Measurements from ENCODE around the gene LSM5. TPM values are rescaled to one million over a fixed set of nuclear protein-coding genes. Genes with fewer than 3 reads are reported as not detected.

The LSM5 gene
- total RNA-seq, 2 donors from 2014 or later = 12.9 to 26.8 TPM

DNA sequence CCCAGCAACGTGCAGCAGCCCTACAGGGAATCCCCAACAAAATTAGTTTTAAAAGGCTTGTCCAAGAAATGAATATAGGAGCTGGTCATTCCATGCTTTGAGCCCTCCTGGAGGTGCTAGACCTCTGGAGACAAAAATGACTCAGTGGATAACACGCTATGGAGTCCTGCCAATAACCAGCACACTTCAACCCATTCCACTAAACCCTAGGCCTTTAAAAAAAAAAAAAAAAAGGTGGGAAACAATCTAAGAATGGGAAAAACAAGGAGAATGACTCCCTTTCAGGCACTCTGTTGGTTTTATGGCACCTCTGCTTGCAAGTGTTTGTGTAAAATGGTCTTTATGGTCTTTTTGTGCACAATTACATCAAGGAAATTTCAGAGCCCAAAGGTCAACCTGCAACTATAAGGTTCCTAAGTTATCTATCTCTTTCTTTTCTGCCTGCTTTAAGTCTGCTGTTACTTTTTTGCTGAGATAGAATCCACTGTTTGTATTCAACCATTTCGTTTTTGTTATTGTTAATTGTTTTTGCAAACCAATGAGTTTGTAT, 26.4 kb upstream of the LSM5 start:
- TF ChIP-seq, protein P1, sequence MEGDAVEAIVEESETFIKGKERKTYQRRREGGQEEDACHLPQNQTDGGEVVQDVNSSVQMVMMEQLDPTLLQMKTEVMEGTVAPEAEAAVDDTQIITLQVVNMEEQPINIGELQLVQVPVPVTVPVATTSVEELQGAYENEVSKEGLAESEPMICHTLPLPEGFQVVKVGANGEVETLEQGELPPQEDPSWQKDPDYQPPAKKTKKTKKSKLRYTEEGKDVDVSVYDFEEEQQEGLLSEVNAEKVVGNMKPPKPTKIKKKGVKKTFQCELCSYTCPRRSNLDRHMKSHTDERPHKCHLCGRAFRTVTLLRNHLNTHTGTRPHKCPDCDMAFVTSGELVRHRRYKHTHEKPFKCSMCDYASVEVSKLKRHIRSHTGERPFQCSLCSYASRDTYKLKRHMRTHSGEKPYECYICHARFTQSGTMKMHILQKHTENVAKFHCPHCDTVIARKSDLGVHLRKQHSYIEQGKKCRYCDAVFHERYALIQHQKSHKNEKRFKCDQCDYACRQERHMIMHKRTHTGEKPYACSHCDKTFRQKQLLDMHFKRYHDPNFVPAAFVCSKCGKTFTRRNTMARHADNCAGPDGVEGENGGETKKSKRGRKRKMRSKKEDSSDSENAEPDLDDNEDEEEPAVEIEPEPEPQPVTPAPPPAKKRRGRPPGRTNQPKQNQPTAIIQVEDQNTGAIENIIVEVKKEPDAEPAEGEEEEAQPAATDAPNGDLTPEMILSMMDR (IDR thresholded peaks at IDR 0.05) = no peak
- Histone ChIP-seq H3K9me3 (peaks cover 0 to 6% of the 10 kb centered on the region in 2 donors), H3K27ac (no peak overlapping the region), H3K4me3 (no peak overlapping the region), H3K36me3 (no peaks in the 10 kb centered on the region), H3K27me3 (no peaks in the 10 kb centered on the region), H3K4me1 (peaks cover 0 to 4% of the 10 kb centered on the region in 2 donors)
- no peak for DNase-seq (ENCODE audit: low spot score)

DNA sequence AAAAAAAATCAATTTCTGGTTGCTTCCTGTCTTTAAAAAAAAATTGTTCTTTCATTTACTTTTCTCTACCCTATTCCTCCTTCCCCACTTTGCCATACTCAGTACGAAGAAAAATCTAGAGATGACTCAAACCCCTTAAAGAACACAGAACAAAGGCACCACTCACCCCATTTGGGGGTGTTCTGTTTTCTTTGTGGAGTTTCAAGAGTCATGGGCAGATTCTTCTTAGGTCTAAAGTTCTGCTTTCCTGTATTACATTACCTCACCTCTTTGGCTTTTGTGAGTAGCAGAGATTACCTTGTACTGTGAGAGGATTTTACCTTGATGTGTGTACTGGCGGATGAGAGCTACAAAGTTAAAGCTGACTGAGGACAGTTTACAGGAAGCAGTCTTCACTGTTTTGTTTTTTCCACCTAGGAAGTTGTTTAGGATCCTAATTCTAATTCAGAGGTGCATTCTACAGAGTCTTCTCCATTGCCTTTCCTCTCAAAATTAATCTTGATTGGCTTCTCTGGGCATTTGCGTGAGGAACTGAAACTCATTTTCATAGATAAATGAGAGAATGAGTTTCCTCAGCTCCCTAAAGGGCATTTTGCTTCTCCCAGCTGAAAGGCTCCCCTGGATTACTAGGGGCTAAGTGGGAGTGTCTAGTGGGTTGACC, 25.8 kb upstream of the LSM5 start:
- H3K36me3 ChIP-seq = no peaks in the 10 kb centered on the region
- TF ChIP-seq, protein P1 (IDR thresholded peaks at IDR 0.05) = no peak
- H3K9me3 ChIP-seq = peaks cover 0 to 6% of the 10 kb centered on the region in 2 donors
- H3K4me1 ChIP-seq = peaks cover 0 to 4% of the 10 kb centered on the region in 2 donors
- no peaks in the 10 kb centered on the region for H3K27me3 ChIP-seq
- H3K4me3 ChIP-seq = no peak overlapping the region
- no peak for DNase-seq (ENCODE audit: low spot score)
- no peak overlapping the region for H3K27ac ChIP-seq

DNA sequence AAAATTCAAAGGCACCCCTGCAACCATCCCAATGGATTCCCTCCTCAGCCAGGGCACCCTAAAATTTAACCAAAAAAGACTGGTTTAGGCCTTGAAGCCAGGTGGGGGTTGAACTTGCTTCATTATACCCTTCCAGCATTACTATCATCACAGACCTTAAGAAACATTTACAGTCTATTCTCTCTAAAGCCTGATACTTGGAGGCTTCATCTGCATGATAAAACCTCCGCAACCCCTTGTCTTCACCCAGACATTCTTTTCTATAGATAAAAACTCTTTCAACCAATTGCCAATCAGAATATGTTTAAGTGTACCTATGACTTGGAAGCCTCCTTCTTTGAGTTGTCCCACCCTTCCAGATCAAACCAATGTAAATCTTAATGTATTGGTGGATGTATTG, 23.0 kb upstream of the LSM5 start:
- TF ChIP-seq, protein P1 (IDR thresholded peaks at IDR 0.05) = no peak
- Histone ChIP-seq H3K4me1 (peaks cover 0 to 4% of the 10 kb centered on the region in 2 donors), H3K4me3 (no peak overlapping the region), H3K36me3 (no peaks in the 10 kb centered on the region), H3K27ac (no peak overlapping the region), H3K27me3 (no peaks in the 10 kb centered on the region), H3K9me3 (no peaks in the 10 kb centered on the region)
- no peak for DNase-seq (ENCODE audit: low spot score)

DNA sequence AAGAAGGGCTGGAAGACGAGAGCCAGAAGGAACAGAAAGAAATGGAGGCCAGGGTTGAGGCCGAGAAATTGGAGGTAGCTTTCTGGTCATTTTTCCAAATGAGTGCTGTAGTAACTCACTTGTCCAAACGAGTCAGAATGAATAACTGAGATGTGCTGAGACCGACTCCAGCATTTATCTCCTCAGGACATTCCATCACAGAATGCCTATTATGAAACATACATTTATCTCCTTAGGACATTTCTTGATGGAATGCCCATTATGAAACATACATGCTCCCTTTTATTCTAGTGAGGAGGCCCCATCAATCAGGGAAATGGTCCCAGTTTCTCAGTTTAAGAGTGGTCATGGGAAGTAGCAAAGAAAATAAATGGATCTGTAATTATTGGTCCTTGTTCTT, 21.6 kb upstream of the LSM5 start:
- no peaks in the 10 kb centered on the region for H3K27me3 ChIP-seq
- no peaks in the 10 kb centered on the region for H3K36me3 ChIP-seq
- DNase-seq (ENCODE audit: low spot score) = no peak
- no peaks in the 10 kb centered on the region for H3K9me3 ChIP-seq
- peaks cover 0 to 4% of the 10 kb centered on the region in 2 donors for H3K4me1 ChIP-seq
- TF ChIP-seq, protein P1 (IDR thresholded peaks at IDR 0.05) = no peak
- H3K27ac ChIP-seq = no peak overlapping the region
- H3K4me3 ChIP-seq = no peak overlapping the region

DNA sequence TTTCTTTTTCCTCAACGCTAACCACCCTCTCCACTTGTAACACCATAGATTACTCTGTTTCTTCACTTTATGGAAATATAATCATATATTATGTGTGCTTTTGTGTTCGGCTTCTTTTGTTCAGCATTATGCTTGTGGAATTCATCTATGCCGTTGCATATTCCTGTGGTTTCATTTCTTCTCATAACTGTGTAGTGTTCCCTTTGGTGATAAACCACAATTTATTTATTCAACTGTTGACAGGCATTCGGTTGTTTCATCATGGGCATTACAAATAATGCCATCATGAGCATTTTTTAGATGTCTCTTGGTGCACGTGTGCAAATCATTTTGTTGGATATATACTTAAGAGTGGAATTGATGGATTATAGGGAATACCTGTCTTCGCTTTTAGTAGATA, 17.2 kb upstream of the LSM5 start:
- DNase-seq (ENCODE audit: low spot score) = no peak
- no peaks in the 10 kb centered on the region for H3K27me3 ChIP-seq
- TF ChIP-seq, protein P1 (IDR thresholded peaks at IDR 0.05) = no peak
- H3K27ac ChIP-seq = no peak overlapping the region
- H3K4me3 ChIP-seq = no peak overlapping the region
- H3K4me1 ChIP-seq = no peaks in the 10 kb centered on the region
- no peaks in the 10 kb centered on the region for H3K36me3 ChIP-seq
- no peaks in the 10 kb centered on the region for H3K9me3 ChIP-seq

Measured in right atrium auricular region (tissue), 2 donors.